H1 (cell line): ENCODE measurements around the gene KCTD16.

Source experiments
- ASH2L ChIP-seq: fragments of 200-600, 300-600 bp; sonication (generic); IDR thresholded peaks from one replicate; pipeline ENCODE4 v1.7.1; 2017; ENCODE audit warnings: low read length
- BACH1 ChIP-seq: IDR thresholded peaks from 2 replicates; pipeline ENCODE4 v1.6.1; 2012; ENCODE audit warnings: low read length, improper control_type of control experiment
- CBX5 ChIP-seq: fragments of 300-800, 300-1000 bp; sonication (generic); IDR thresholded peaks from 2 replicates; pipeline ENCODE4 v1.7.1; 2016; ENCODE audit warnings: antibody characterized with exemption, low read length, low read depth
- CTCF ChIP-seq, 3 experiments: IDR thresholded peaks; 1 replicate in 2 of 3; 2 replicates in 1 of 3; pipeline versions ENCODE4 v1.5.1 to v1.6.1; 2011; ENCODE audit warnings: low read length in 3 of 3, mild to moderate bottlenecking in 3 of 3, inconsistent platforms in 2 of 3, low read depth in 1 of 3, moderate library complexity in 1 of 3; ENCODE audit not compliant: insufficient read depth in 1 of 3; ENCODE audit errors: control extremely low read depth in 1 of 3
- POLR2A ChIP-seq, 2 experiments: IDR thresholded peaks; 1 replicate in 1 of 2; 2 replicates in 1 of 2; pipeline ENCODE4 v1.6.1; 2011; ENCODE audit warnings: low read depth in 2 of 2, low read length in 2 of 2, mild to moderate bottlenecking in 2 of 2; ENCODE audit errors: control extremely low read depth in 1 of 2
- POLR2AphosphoS5 ChIP-seq: IDR thresholded peaks from 2 replicates; pipeline ENCODE4 v1.6.1; 2011; ENCODE audit warnings: low read depth, low read length
- SIX5 ChIP-seq: IDR thresholded peaks from 2 replicates; pipeline ENCODE4 v1.6.1; 2011; ENCODE audit warnings: mild to moderate bottlenecking, low read depth, low read length
- SRF ChIP-seq: IDR thresholded peaks from 2 replicates; pipeline ENCODE4 v1.6.1; 2011; ENCODE audit warnings: mild to moderate bottlenecking, low read depth, low read length, moderate library complexity
- USF2 ChIP-seq: IDR thresholded peaks from 2 replicates; pipeline ENCODE4 v1.6.1; 2011; ENCODE audit warnings: low read length, improper control_type of control experiment
- YY1 ChIP-seq: IDR thresholded peaks from 2 replicates; pipeline ENCODE4 v1.6.1; 2011; ENCODE audit warnings: low read depth, mild to moderate bottlenecking, low read length

GRCh38 chr5:144292029-144292428, 121.4 kb downstream of the KCTD16 start:
- no peak for TF ChIP-seq USF2
- no peak for TF ChIP-seq YY1
- no peak for TF ChIP-seq CBX5
- no peak for TF ChIP-seq POLR2A (IDR thresholded peaks at IDR 0.05; ENCODE audit: control extremely low read depth in 1 of 2, low read depth in 2 of 2, low read length in 2 of 2)
- no peak for TF ChIP-seq POLR2AphosphoS5
- no peak for TF ChIP-seq CTCF (IDR thresholded peaks at IDR 0.05; ENCODE audit: control extremely low read depth in 1 of 3, insufficient read depth in 1 of 3, low read depth in 1 of 3, low read length in 3 of 3)
- no peak for TF ChIP-seq ASH2L
- TF ChIP-seq SRF = no peak
- no peak for TF ChIP-seq BACH1
- no peak for TF ChIP-seq SIX5
